ENCODE results near the gene CYP26B1.

GRCh38 chr2:72085513-72085912 lies 62.1 kb downstream of the CYP26B1 start:
- TF ChIP-seq POLR2A (IDR thresholded peaks at IDR 0.05) (no peak), POLR2AphosphoS5 (IDR thresholded peaks at IDR 0.05) (no peak)
- TF ChIP-seq, protein P1, sequence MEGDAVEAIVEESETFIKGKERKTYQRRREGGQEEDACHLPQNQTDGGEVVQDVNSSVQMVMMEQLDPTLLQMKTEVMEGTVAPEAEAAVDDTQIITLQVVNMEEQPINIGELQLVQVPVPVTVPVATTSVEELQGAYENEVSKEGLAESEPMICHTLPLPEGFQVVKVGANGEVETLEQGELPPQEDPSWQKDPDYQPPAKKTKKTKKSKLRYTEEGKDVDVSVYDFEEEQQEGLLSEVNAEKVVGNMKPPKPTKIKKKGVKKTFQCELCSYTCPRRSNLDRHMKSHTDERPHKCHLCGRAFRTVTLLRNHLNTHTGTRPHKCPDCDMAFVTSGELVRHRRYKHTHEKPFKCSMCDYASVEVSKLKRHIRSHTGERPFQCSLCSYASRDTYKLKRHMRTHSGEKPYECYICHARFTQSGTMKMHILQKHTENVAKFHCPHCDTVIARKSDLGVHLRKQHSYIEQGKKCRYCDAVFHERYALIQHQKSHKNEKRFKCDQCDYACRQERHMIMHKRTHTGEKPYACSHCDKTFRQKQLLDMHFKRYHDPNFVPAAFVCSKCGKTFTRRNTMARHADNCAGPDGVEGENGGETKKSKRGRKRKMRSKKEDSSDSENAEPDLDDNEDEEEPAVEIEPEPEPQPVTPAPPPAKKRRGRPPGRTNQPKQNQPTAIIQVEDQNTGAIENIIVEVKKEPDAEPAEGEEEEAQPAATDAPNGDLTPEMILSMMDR (IDR thresholded peaks at IDR 0.05), result no peak

Measured in prostate gland (tissue), 2 donors.